K562 (cell line): ENCODE results near the gene CHCHD1. TPM values are rescaled to one million over a fixed set of nuclear protein-coding genes. Genes with fewer than 3 reads are reported as not detected.
A peak's percentile ranks its signal among the peaks of the same experiment; 100 is the strongest.

ENCODE experiments used
- BCL6 ChIP-seq: fragments of 250-450 bp; sonication (Bioruptor Pico); IDR thresholded peaks from 2 replicates; pipeline ENCODE4 v1.4.0; 2020
- CCNT2 ChIP-seq: IDR thresholded peaks from 2 replicates; pipeline ENCODE4 v1.6.1; 2011; ENCODE audit warnings: borderline replicate concordance, low read depth, mild to moderate bottlenecking, moderate library complexity, mixed read lengths, low read length; ENCODE audit not compliant: insufficient read length; ENCODE audit errors: extremely low read depth
- CEBPZ ChIP-seq: fragments of 150-350 bp; IDR thresholded peaks from 2 replicates; pipeline ENCODE4 v1.6.1; 2014; ENCODE audit warnings: low read depth, mild to moderate bottlenecking, low read length, borderline replicate concordance
- HEY1 ChIP-seq: fragments of 250-450 bp; sonication (Bioruptor Pico); IDR thresholded peaks from 2 replicates; pipeline ENCODE4 v1.5.0; 2020; ENCODE audit warnings: mild to moderate bottlenecking, moderate library complexity, borderline replicate concordance
- HMGN3 ChIP-seq: IDR thresholded peaks from 2 replicates; pipeline ENCODE4 v1.6.1; 2011; ENCODE audit warnings: borderline replicate concordance, low read depth, mild to moderate bottlenecking, mixed read lengths, low read length; ENCODE audit not compliant: insufficient read length; ENCODE audit errors: extremely low read depth
- MAFK ChIP-seq: IDR thresholded peaks from 2 replicates; pipeline ENCODE4 v1.6.1; 2011; ENCODE audit warnings: low read length, improper control_type of control experiment
- MITF ChIP-seq: IDR thresholded peaks from 2 replicates; pipeline ENCODE4 v1.6.1; 2014; ENCODE audit warnings: antibody characterized with exemption
- RB1 ChIP-seq: fragments of 450-650 bp; IDR thresholded peaks from 2 replicates; pipeline ENCODE4 v1.6.1; 2017; ENCODE audit warnings: low read depth, mild to moderate bottlenecking
- USF2 ChIP-seq: sonication (generic); formaldehyde crosslinking; IDR thresholded peaks from 2 replicates; pipeline ENCODE4 v1.5.0; 2020; ENCODE audit warnings: missing genetic modification reagents
- YBX1 ChIP-seq: fragments of 450-650 bp; IDR thresholded peaks from 2 replicates; pipeline ENCODE4 v1.7.1; 2016; ENCODE audit warnings: mild to moderate bottlenecking
- ZBTB11 ChIP-seq, 3 experiments: fragments of 200-800 bp in 1 of 3; fragments of 250-450 bp in 1 of 3; fragments of 450-650 bp in 1 of 3; sonication (Bioruptor Pico) in 1 of 3; sonication (Bioruptor generic) in 1 of 3; formaldehyde crosslinking in 1 of 3; IDR thresholded peaks; 2 replicates each; pipeline versions ENCODE4 v1.6.1 to v1.8.0; 2016 to 2022; ENCODE audit warnings: mild to moderate bottlenecking in 2 of 3, missing genetic modification characterization in 2 of 3, missing compliant biosample characterization in 1 of 3, moderate library complexity in 1 of 3
- ZNF134 ChIP-seq: fragments of 250-450 bp; sonication (Bioruptor Pico); conservative IDR thresholded peaks from 2 replicates; pipeline ENCODE4 v1.4.0; 2020
- ZNF217 ChIP-seq: sonication (generic); formaldehyde crosslinking; IDR thresholded peaks from 2 replicates; pipeline ENCODE4 v1.8.0; 2022; ENCODE audit warnings: mild to moderate bottlenecking, missing genetic modification reagents
- ZNF57 ChIP-seq: fragments of 450-650 bp; formaldehyde crosslinking; IDR thresholded peaks from 2 replicates; pipeline ENCODE4 v1.4.0; 2020; ENCODE audit warnings: mild to moderate bottlenecking, moderate library complexity
- ZNF766 ChIP-seq: fragments of 200-800 bp; sonication (Bioruptor generic); conservative IDR thresholded peaks from 2 replicates; pipeline ENCODE4 v1.6.1; 2016; ENCODE audit warnings: missing genetic modification characterization, missing compliant biosample characterization
- polyA plus RNA-seq, 8 experiments: library from polyadenylated mRNA; depleted of rRNA in 4 of 8; stranded (reverse) in 5 of 8; unstranded in 3 of 8; fragments of >200 nt; fragmentation: Nextera tagmentation in 2 of 8; fragmentation: Illumina TruSeq in 1 of 8; extraction: Ambion mirVana in 2 of 8; extraction: Trizol in 1 of 8; gene quantifications; 2 replicates each; pipeline versions ENCODE4 v1.2.1 to v1.2.3, GENCODE V29; 2011 to 2014; ENCODE audit warnings: inconsistent platforms in 1 of 8, missing spikeins in 1 of 8
- total RNA-seq, 7 experiments: library from RNA; depleted of rRNA in 6 of 7; stranded (reverse); fragments of >200 nt in 6 of 7; fragmentation: Illumina TruSeq in 2 of 7; extraction: Trizol in 2 of 7; gene quantifications; 2 replicates each; pipeline versions ENCODE4 v1.2.1 to v1.2.3, GENCODE V29; 2011 to 2021; ENCODE audit warnings: low replicate concordance in 1 of 7

Gene CHCHD1
- total and polyA plus RNA-seq, 9 of the 15 experiments (the other 6 are each of a cell fraction or from before 2014, with no cell fraction given): 52.9 to 126 (median 83.4) TPM

- TF ChIP-seq CEBPZ (0 out of 2 replicates have a peak, but pooled peaks have one; percentile 32), YBX1 (no peak), RB1 (peak; percentile 87), ZNF217 (no peak), HEY1 (CRISPR knock-in tag) (no peak; the same call in 1 of the 2 replicates), MITF (0 out of 2 replicates have a peak, but pooled peaks have one; percentile 3), CCNT2 (peak; percentile 92), MAFK (no peak), ZNF57 (CRISPR knock-in tag) (no peak), BCL6 (CRISPR knock-in tag) (no peak), ZNF134 (CRISPR knock-in tag) (no peak), ZBTB11 (CRISPR knock-in tag; IDR thresholded peaks at IDR 0.05) (peak in 2 of 3 experiments; percentile 33 to 84; a peak in 2 of 6 replicates), HMGN3 (peak; percentile 98), USF2 (CRISPR knock-in tag) (no peak), ZNF766 (CRISPR knock-in tag) (peak; percentile 89)
Measured at GRCh38 chr10:73772281-73773151, 9.3 kb upstream of the CHCHD1 start (continued).
